Stomach (tissue), 4 donors: ENCODE data around the gene WDR49.

Experiments used
- CTCF ChIP-seq, 7 experiments: fragments of 450-650 bp in 4 of 7; fragments of 200-600 bp in 3 of 7; sonication (generic) in 3 of 7; IDR thresholded peaks; one replicate each; pipeline ENCODE4 v1.5.1; 2016 to 2019; ENCODE audit warnings: antibody characterized with exemption in 7 of 7, control low read depth in 2 of 7, mild to moderate bottlenecking in 1 of 7
- POLR2A ChIP-seq, 4 donors: fragments of 450-650 bp; IDR thresholded peaks; one replicate each; pipeline ENCODE4 v1.6.1; 2016; ENCODE audit warnings: antibody characterized with exemption in 4 of 4, control low read depth in 2 of 4, mild to moderate bottlenecking in 1 of 4, moderate library complexity in 1 of 4

DNA sequence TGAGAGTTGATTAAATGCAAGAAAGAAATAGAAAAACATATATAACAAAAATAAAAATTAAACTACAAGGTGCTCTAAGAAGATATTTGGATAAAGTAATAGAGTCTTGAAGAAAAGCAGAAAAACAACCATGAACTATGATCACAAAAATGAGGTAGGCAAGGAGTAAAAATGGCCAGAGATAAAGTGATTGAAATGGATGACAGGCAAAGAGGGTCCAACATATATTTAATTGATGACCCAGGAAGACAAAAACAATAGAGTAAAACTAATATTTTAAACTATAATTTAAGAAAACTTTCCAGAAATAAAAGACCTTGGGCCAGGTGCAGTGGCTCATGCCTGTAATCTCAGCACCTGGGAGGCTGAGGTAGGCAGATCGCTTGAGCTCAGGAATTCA lies 22.1 kb upstream of the WDR49 start:
- TF ChIP-seq POLR2A (IDR thresholded peaks at IDR 0.05), result no peak
- TF ChIP-seq CTCF (IDR thresholded peaks at IDR 0.05), result no peak
